ENCODE measurements around the gene CCSER1. TPM values are rescaled to one million over a fixed set of nuclear protein-coding genes. Genes with fewer than 3 reads are reported as not detected.
A peak's percentile ranks its signal among the peaks of the same experiment; 100 is the strongest.

CCSER1 gene
- polyA plus RNA-seq, 5 donors, result 1.7 to 5.2 (median 2.7) TPM

- DNase-seq, result peak in 1 of 2 donors; percentile 8
Observed at GRCh38 chr4:90127706-90128345, 632 bp downstream of the CCSER1 start.

DNA sequence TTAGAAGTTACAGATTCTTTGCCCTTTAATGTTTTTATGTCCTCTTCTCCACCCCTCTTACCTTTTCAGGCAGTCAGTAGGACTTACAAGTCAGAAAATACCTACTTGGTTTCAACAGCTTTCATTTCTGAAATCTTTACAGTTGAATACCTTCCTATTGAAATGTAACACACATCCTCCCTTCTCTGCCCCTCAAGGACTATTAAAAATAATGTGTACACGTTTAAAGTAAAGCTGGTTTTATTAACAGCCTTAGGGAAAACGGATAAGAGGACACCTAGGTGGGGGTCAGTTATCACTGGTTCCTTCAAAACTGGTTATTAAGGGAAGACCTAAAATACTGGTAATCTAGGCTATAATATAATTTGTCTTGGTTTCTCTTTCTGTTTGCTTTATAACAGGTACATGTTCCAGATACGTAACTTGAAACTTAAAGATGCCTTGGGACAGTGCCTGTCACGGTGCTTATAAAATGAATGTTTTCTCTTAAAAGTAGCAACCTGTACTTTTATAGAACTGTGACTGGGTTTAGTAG, 1.8 kb downstream of the CCSER1 start:
- peak in 1 of 2 donors; percentile 2 for DNase-seq

- DNase-seq, result no peak
Observed at GRCh38 chr4:90130076-90130475, 2.9 kb downstream of the CCSER1 start.

- no peak for DNase-seq
Observed at GRCh38 chr4:90137555-90137954, 10.4 kb downstream of the CCSER1 start.

DNA sequence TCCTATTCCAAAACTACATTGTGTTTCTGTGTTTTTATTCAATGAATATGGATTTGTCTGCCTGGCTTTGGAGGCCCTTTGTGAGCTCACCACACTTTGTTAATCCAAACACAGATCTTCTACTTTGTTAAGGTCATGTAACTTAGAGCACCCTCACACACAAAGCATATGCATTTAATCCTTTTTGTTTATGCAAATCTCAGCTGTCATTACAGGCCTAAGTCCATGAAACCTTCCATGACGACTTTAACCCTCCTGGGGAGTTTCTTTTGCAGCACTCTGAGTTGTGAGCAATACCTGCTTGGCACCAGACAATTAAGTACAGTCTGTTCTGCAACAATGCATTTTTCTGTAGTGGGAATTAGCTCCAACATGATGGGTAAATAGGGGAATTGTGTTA, 14.9 kb downstream of the CCSER1 start:
- DNase-seq, result no peak

DNA sequence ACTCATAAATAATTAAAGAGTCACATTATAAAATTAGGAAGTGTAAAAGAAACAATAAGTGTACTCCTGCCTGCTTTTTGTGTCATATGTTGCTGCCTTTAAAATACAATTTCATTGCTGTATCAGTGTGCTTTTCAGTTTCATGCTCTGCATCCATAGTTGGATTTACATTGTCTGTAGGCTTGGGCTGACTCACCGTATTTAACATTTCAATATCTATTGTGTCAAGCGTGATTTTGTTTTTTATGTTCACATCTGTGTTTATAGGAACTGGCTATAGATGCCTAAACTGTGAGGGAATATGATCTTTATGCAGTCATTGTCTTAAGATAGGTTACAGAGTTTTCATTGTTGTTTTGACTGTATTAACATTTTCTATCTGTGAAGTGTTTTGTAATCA, 18.1 kb downstream of the CCSER1 start:
- no peak for DNase-seq

DNA sequence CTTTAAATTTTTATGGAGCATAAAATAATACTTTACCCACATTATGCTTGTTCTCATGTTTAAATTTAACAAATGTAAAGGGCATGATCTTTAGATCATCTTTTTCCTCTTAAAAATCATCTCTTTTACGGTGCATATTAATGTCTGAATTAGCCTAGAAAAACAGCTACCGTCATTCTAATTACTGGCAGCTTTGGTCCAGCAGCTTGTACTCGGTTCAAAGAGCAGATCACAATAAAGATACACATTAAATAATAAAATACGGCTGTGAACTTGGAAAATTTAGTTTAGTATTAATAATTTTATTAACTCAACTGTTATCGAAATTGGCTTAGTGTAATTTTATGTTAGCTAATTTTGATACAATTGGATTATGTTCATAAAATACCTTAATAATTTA, 19.1 kb downstream of the CCSER1 start:
- DNase-seq, result no peak

DNA sequence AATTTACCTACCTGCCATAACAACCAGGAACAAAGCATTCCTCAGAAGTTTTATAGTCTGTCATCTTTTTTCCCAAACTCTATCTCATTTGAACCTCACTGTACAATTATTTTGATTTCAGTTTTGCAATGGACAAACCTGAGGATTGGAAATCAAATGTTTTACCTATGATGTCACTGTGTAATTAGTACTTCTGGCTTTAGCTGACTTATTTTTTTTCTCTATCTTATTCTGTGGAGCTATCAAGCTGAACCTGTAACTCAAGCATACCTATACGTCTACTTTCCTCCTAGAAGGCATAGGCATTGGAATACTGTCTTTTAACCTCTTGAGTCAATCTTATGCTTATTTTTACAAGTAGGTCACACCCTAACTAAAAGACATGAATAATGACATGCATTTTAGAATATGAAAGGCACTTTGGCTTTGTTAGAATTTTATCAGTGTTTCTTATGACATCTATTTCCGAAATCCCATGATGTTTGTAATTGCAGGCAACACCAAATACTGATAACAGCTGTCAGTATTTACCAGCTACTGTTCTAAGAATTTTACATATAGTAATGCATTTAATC, 21.5 kb downstream of the CCSER1 start:
- DNase-seq, result no peak

- no peak for DNase-seq
Observed at GRCh38 chr4:90152024-90152423, 24.8 kb downstream of the CCSER1 start.

DNA sequence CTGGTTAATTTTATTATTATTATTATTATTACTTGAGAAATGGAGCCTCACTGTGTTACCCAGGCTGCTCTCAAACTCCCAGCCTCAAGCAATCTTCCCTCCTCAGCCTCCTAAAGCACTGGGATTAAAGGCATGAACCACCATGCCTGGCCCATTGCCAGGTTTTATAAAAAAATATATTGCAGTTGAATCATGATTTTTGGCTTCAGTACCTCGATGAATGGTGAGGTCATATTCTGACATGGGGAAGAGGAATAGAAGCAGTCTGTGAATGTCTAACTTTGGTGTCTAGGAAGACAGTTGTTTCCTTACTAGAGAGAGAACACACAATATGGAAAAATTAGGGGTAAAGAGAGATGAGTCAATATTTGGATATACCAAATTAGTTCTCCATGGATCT, 32.0 kb downstream of the CCSER1 start:
- DNase-seq, result no peak

GRCh38 chr4:90160044-90160443, 32.9 kb downstream of the CCSER1 start:
- no peak for DNase-seq

GRCh38 chr4:90162566-90162965, 35.4 kb downstream of the CCSER1 start:
- no peak for DNase-seq

DNA sequence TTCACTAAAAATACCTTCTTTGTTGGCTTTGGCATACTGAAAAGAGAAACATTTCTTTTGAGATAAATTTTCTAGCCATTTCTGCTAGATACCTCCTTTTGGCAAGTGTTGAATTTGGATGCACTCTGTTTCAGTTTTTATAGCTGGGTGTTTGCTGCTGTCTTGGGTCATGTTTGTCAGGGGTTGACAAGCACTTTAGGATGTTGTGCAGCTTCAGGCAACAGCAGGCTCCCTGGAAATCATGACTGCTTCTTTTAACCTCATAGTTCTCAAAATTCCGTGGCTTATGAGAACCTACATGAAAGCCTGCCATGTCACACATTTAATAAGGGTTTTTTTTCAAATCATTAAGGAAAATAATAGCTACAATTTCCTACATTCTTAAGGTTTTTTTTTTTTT, 36.7 kb downstream of the CCSER1 start:
- no peak for DNase-seq

DNA sequence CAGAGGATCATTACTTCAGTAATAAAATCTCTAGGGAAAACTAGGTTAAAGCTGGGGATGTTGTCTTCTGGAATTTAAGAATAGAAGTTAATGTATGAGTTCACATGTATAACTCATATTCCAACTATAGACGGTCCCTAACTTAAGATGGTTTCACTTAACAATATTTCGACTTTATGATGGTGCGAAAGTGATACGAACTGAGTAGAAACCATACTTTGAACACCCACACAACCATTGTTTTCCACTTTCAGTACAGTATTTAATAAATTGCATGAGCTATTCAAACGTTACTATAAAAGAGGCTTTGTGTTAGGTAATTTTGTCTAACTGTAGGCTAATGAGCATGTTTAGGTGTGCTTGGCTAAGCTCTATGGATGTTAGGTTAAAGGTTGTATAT, 38.7 kb downstream of the CCSER1 start:
- no peak for DNase-seq

DNA sequence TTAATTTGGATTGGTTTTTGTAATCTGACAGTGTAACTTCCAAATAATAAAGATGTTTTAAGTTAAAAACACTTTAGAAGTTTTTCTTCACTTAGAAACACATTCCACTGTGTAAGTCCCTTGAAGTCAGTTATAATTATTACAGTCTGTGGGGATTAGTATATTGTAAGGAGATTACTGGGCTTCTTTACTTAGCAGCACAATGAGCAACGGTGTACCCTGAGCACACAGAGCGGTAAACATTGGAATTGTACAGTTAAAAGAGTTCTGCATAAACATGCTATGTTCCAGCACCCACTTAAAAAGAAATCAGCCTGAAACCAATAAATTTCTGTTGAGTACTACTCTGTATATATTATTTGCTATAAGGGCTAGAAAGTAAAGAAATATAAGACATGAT, 44.3 kb downstream of the CCSER1 start:
- no peak for DNase-seq

DNA sequence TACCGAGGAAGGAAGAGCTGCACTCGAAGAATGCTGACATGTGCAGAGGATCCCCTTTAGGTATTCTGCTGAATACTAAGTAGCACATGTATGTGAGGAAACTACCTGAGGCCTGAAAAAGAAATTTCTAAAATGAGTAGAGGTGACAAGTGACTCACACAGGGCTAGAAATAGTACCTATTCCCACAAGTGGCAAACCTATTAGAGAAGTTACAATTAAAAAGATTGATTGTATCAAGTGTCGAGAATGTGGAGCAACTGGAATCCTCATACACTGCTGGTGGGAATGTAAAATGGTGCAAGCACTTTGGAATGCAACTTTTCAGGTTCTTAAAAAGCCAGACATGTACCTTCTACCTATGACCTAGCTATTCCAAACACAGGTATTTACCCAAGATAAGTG, 47.4 kb downstream of the CCSER1 start:
- no peak for DNase-seq

DNA sequence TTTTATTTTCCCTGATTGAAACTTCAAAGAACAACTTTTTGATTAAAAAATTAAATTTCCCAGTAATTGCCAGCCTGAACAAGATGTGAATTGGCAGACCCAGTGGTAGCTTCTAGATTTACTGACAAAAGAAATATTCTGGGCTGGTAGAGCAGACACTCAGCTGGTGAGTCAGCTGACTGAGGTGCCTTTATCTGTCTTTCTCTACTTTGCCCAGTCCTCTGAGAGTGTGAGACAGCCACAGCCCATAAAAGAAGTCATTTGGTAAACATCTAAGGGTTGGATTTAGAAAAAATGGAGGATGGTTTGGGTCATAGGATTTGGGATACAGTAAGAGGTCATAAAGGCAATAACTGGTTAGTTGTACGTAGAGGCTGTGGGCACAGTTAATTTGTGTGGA, 54.5 kb downstream of the CCSER1 start:
- no peak for DNase-seq

- no peak for DNase-seq
Observed at GRCh38 chr4:90183254-90183653, 56.1 kb downstream of the CCSER1 start.

GRCh38 chr4:90184560-90184959, 57.4 kb downstream of the CCSER1 start:
- no peak for DNase-seq

- DNase-seq, result no peak
Observed at GRCh38 chr4:90185416-90185815, 58.2 kb downstream of the CCSER1 start.

GRCh38 chr4:90186229-90186628, 59.0 kb downstream of the CCSER1 start:
- no peak for DNase-seq

- no peak for DNase-seq
Observed at GRCh38 chr4:90187148-90187884, 60.1 kb downstream of the CCSER1 start.

GRCh38 chr4:90189178-90189577, 62.0 kb downstream of the CCSER1 start:
- no peak for DNase-seq

Data from right lung (tissue), 5 donors.